GM23338 (cell line): Measurements from ENCODE around the gene XPNPEP3.

Experiments
- CREB1 ChIP-seq: fragments of 250-450 bp; sonication (Bioruptor Pico); IDR thresholded peaks from 2 replicates; pipeline ENCODE4 v1.5.0; 2020; ENCODE audit warnings: low read depth, mild to moderate bottlenecking, moderate library complexity
- EZH2 ChIP-seq: fragments of 200-600 bp; sonication (generic); IDR thresholded peaks from one replicate; pipeline ENCODE4 v1.8.0; 2017; ENCODE audit warnings: antibody characterized with exemption, mild to moderate bottlenecking, low read depth; ENCODE audit not compliant: unreplicated experiment
- EZH2phosphoT487 ChIP-seq: fragments of 200-600 bp; sonication (generic); IDR thresholded peaks from one replicate; pipeline ENCODE4 v1.8.1; 2018; ENCODE audit warnings: antibody characterized with exemption; ENCODE audit not compliant: unreplicated experiment
- JUNB ChIP-seq: IDR thresholded peaks from one replicate; pipeline ENCODE4 v1.6.1; 2016; ENCODE audit warnings: antibody characterized with exemption; ENCODE audit not compliant: unreplicated experiment
- NANOG ChIP-seq: IDR thresholded peaks from 2 replicates; pipeline ENCODE4 v1.6.1; 2016; ENCODE audit warnings: antibody characterized with exemption, borderline replicate concordance
- POLR2AphosphoS5 ChIP-seq: IDR thresholded peaks from 2 replicates; pipeline ENCODE4 v1.6.1; 2016; ENCODE audit warnings: antibody characterized with exemption, low read depth
- REST ChIP-seq: IDR thresholded peaks from one replicate; pipeline ENCODE4 v1.6.1; 2018; ENCODE audit warnings: antibody characterized with exemption; ENCODE audit not compliant: unreplicated experiment
- STAT1 ChIP-seq: IDR thresholded peaks from one replicate; pipeline ENCODE4 v1.6.1; 2016; ENCODE audit warnings: antibody characterized with exemption; ENCODE audit not compliant: unreplicated experiment
- ZNF114 ChIP-seq: fragments of 250-450 bp; sonication (Bioruptor Pico); IDR thresholded peaks from 2 replicates; pipeline ENCODE4 v1.5.0; 2020; ENCODE audit warnings: mild to moderate bottlenecking, moderate library complexity
- ZNF331 ChIP-seq: fragments of 250-450 bp; sonication (Bioruptor Pico); IDR thresholded peaks from 2 replicates; pipeline ENCODE4 v1.5.0; 2020; ENCODE audit warnings: low read depth, mild to moderate bottlenecking, moderate library complexity
- TF ChIP-seq, protein P1 (sequence below), 2 experiments: fragments of 200-600 bp in 1 of 2; sonication (generic) in 1 of 2; conservative IDR thresholded peaks; 2 replicates each; pipeline versions ENCODE4 v1.5.1 to v1.6.1; 2016 to 2017; ENCODE audit warnings: antibody characterized with exemption in 2 of 2, low read depth in 2 of 2, mild to moderate bottlenecking in 2 of 2, moderate library complexity in 1 of 2

GRCh38 chr22:40894417-40894816, 37.5 kb downstream of the XPNPEP3 start:
- TF ChIP-seq, protein P1, sequence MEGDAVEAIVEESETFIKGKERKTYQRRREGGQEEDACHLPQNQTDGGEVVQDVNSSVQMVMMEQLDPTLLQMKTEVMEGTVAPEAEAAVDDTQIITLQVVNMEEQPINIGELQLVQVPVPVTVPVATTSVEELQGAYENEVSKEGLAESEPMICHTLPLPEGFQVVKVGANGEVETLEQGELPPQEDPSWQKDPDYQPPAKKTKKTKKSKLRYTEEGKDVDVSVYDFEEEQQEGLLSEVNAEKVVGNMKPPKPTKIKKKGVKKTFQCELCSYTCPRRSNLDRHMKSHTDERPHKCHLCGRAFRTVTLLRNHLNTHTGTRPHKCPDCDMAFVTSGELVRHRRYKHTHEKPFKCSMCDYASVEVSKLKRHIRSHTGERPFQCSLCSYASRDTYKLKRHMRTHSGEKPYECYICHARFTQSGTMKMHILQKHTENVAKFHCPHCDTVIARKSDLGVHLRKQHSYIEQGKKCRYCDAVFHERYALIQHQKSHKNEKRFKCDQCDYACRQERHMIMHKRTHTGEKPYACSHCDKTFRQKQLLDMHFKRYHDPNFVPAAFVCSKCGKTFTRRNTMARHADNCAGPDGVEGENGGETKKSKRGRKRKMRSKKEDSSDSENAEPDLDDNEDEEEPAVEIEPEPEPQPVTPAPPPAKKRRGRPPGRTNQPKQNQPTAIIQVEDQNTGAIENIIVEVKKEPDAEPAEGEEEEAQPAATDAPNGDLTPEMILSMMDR (conservative IDR thresholded peaks at IDR 0.05; ENCODE audit: low read depth in 2 of 2): no peak
- TF ChIP-seq EZH2phosphoT487 (no peak), REST (no peak), POLR2AphosphoS5 (no peak), EZH2 (no peak), ZNF114 (CRISPR knock-in tag) (no peak), JUNB (no peak), CREB1 (CRISPR knock-in tag) (no peak), ZNF331 (no peak), NANOG (no peak), STAT1 (no peak)
